OCI-LY3 (cell line): ENCODE results near the gene FAAP100.

ENCODE experiments used
- EZH2phosphoT487 ChIP-seq: fragments of 200-600 bp; shearing (Covaris generic); IDR thresholded peaks from 2 replicates; pipeline ENCODE4 v1.6.1; 2018; ENCODE audit warnings: antibody characterized with exemption, mixed run types, low read depth
- TF ChIP-seq, protein P1 (sequence below): fragments of 200-600, 300-600 bp; sonication (generic); IDR thresholded peaks from 2 replicates; pipeline ENCODE4 v1.5.1; 2014; ENCODE audit warnings: antibody characterized with exemption, low read length, low read depth

DNA sequence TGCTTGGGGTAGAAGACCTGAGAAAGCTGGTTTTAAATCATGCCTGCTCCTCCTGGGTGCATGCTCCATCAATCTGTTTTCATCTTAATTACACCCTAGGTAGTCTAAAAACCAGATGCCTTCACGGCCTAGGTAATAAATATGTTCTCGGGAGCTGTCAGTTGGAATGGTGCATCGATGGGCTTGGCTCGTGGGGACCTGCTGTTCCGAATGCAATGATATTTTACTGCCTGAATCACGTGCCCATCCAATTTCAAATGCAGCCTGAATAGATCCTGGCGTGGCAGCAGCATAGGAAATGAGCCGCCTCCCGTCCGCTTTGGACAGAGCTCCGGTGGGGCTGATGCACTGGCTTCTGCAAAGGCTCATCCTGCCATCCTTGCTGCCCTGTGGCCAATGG lies 18.8 kb upstream of the FAAP100 start:
- TF ChIP-seq, protein P1, sequence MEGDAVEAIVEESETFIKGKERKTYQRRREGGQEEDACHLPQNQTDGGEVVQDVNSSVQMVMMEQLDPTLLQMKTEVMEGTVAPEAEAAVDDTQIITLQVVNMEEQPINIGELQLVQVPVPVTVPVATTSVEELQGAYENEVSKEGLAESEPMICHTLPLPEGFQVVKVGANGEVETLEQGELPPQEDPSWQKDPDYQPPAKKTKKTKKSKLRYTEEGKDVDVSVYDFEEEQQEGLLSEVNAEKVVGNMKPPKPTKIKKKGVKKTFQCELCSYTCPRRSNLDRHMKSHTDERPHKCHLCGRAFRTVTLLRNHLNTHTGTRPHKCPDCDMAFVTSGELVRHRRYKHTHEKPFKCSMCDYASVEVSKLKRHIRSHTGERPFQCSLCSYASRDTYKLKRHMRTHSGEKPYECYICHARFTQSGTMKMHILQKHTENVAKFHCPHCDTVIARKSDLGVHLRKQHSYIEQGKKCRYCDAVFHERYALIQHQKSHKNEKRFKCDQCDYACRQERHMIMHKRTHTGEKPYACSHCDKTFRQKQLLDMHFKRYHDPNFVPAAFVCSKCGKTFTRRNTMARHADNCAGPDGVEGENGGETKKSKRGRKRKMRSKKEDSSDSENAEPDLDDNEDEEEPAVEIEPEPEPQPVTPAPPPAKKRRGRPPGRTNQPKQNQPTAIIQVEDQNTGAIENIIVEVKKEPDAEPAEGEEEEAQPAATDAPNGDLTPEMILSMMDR, result no peak
- TF ChIP-seq EZH2phosphoT487, result no peak
